Measurements from ENCODE around the gene ITGB1.
"Not testable (repeated sequence)": the region's sequence is repeated elsewhere in the genome, so short reads cannot be mapped to it uniquely, and the experiment has no call there.

Gene ITGB1

GRCh38 chr10:32938554-32939061, 19.4 kb downstream of the ITGB1 start:
- DNase-seq (ENCODE audit: low read depth in 3 of 3) = no peak

GRCh38 chr10:32937911-32938424, 20.1 kb downstream of the ITGB1 start:
- no peak for DNase-seq (ENCODE audit: low read depth in 3 of 3)

- DNase-seq (ENCODE audit: low read depth in 3 of 3) = no peak
Observed at GRCh38 chr10:32932225-32932729, 25.8 kb downstream of the ITGB1 start.

GRCh38 chr10:32931593-32931992, 26.4 kb downstream of the ITGB1 start:
- no peak for DNase-seq (ENCODE audit: low read depth in 3 of 3)

- DNase-seq (ENCODE audit: low read depth in 3 of 3) = no peak
Observed at GRCh38 chr10:32930036-32930435, 28.0 kb downstream of the ITGB1 start.

GRCh38 chr10:32929634-32930033, 28.4 kb downstream of the ITGB1 start:
- DNase-seq (ENCODE audit: low read depth in 3 of 3) = no peak

GRCh38 chr10:32927750-32928149, 30.3 kb downstream of the ITGB1 start:
- DNase-seq (ENCODE audit: low read depth in 3 of 3) = no peak

GRCh38 chr10:32923849-32924248, 34.2 kb downstream of the ITGB1 start:
- DNase-seq (ENCODE audit: low read depth in 3 of 3) = no peak

- DNase-seq (ENCODE audit: low read depth in 3 of 3) = no peak
Observed at GRCh38 chr10:32923134-32923533, 34.9 kb downstream of the ITGB1 start.

- no peak for DNase-seq (ENCODE audit: low read depth in 3 of 3)
Observed at GRCh38 chr10:32922170-32922569, 35.9 kb downstream of the ITGB1 start.

- DNase-seq (ENCODE audit: low read depth in 3 of 3) = not testable (repeated sequence)
Observed at GRCh38 chr10:32917817-32918216, 40.2 kb downstream of the ITGB1 start.

GRCh38 chr10:32911285-32912016, 46.6 kb downstream of the ITGB1 start:
- DNase-seq (ENCODE audit: low read depth in 3 of 3) = no peak

- DNase-seq (ENCODE audit: low read depth in 3 of 3) = not testable (repeated sequence)
Observed at GRCh38 chr10:32909970-32910369, 48.1 kb downstream of the ITGB1 start.

GRCh38 chr10:32909456-32909855, 48.6 kb downstream of the ITGB1 start:
- DNase-seq (ENCODE audit: low read depth in 3 of 3) = no peak

- no peak for DNase-seq (ENCODE audit: low read depth in 3 of 3)
Observed at GRCh38 chr10:32906595-32906994, 51.4 kb downstream of the ITGB1 start.

- DNase-seq (ENCODE audit: low read depth in 3 of 3) = no peak
Observed at GRCh38 chr10:32905466-32905865, 52.6 kb downstream of the ITGB1 start.

- no peak for DNase-seq (ENCODE audit: low read depth in 3 of 3)
Observed at GRCh38 chr10:32901815-32902214, 56.2 kb downstream of the ITGB1 start.

- not testable (repeated sequence) for DNase-seq (ENCODE audit: low read depth in 3 of 3)
Observed at GRCh38 chr10:32895200-32895968, 62.6 kb downstream of the ITGB1 start.

- no peak for DNase-seq (ENCODE audit: low read depth in 3 of 3)
Observed at GRCh38 chr10:32893916-32894664, 63.9 kb downstream of the ITGB1 start.

- no peak for DNase-seq (ENCODE audit: low read depth in 3 of 3)
Observed at GRCh38 chr10:32893434-32893833, 64.6 kb downstream of the ITGB1 start.

- DNase-seq (ENCODE audit: low read depth in 3 of 3) = no peak
Observed at GRCh38 chr10:32891261-32891660, 66.8 kb downstream of the ITGB1 start.

GRCh38 chr10:32890444-32890843, 67.6 kb downstream of the ITGB1 start:
- no peak for DNase-seq (ENCODE audit: low read depth in 3 of 3)
